A673 (cell line): ENCODE data around the gene VWA1. TPM values are rescaled to one million over a fixed set of nuclear protein-coding genes. Genes with fewer than 3 reads are reported as not detected.

Source experiments
- BruUV-seq: library from RNA; stranded (reverse); fragments of 400-500 nt; replicated peaks from 2 replicates; lab custom pipeline; 2021; lab: Mats Ljungman, UMichigan
- CTCF ChIA-PET: fragments of 300-600 bp; sonication (Branson Sonifier 250); formaldehyde crosslinking; loops from one replicate; lab custom pipeline; 2022; ENCODE audit warnings: antibody characterized with exemption; lab: Charles Lee
- POLR2A ChIA-PET: fragments of 300-600 bp; sonication (Branson Sonifier 250); formaldehyde crosslinking; loops from one replicate; lab custom pipeline; 2022; ENCODE audit warnings: antibody characterized with exemption; ENCODE audit not compliant: low non-redundant PET; lab: Charles Lee
- DNase-seq: peaks from one replicate; pipeline ENCODE4 v3.0.0-alpha.2; 2015; ENCODE audit warnings: low spot score
- H3K27ac ChIP-seq: fragments of 200-600 bp; sonication (generic); 2 replicates; pipeline ENCODE4 v1.5.1; 2016; ENCODE audit warnings: mixed run types, low read depth, mild to moderate bottlenecking, mixed read lengths, antibody characterized with exemption, low read length; ENCODE audit not compliant: poor library complexity, severe bottlenecking
- H3K27me3 ChIP-seq: fragments of 200-600 bp; sonication (generic); replicated peaks from 2 replicates; pipeline ENCODE4 v1.6.1; 2017; ENCODE audit warnings: mixed run types, low read depth, mild to moderate bottlenecking, mixed read lengths, antibody characterized with exemption, low read length; ENCODE audit not compliant: insufficient read depth, poor library complexity
- H3K36me3 ChIP-seq: fragments of 200-600 bp; sonication (generic); 2 replicates; pipeline ENCODE4 v1.6.1; 2016; ENCODE audit warnings: mixed run types, mild to moderate bottlenecking, mixed read lengths, antibody characterized with exemption, low read length; ENCODE audit not compliant: insufficient read depth, poor library complexity, severe bottlenecking
- H3K4me1 ChIP-seq: fragments of 200-600 bp; sonication (generic); 2 replicates; pipeline ENCODE4 v1.6.1; 2017; ENCODE audit warnings: mixed run types, mild to moderate bottlenecking, mixed read lengths, antibody characterized with exemption, low read length; ENCODE audit not compliant: insufficient read depth, poor library complexity, severe bottlenecking
- H3K4me3 ChIP-seq: fragments of 200-600 bp; sonication (generic); 2 replicates; pipeline ENCODE4 v1.5.1; 2016; ENCODE audit warnings: low read depth, mixed run types, mild to moderate bottlenecking, mixed read lengths, low read length; ENCODE audit not compliant: poor library complexity, severe bottlenecking
- H3K9me3 ChIP-seq: fragments of 200-600 bp; sonication (generic); 2 replicates; pipeline ENCODE4 v1.6.1; 2016; ENCODE audit warnings: mixed run types, low read depth, mild to moderate bottlenecking, mixed read lengths, antibody characterized with exemption, low read length; ENCODE audit not compliant: poor library complexity, severe bottlenecking
- EZH2 ChIP-seq: fragments of 200-600 bp; sonication (generic); IDR thresholded peaks from 2 replicates; pipeline ENCODE4 v1.6.1; 2017; ENCODE audit warnings: borderline replicate concordance, low read depth, mild to moderate bottlenecking, mixed read lengths, antibody characterized with exemption, low read length; ENCODE audit not compliant: poor library complexity, severe bottlenecking
- intact Hi-C: fragments of 100-400 bp; cut with micrococcal nuclease; formaldehyde crosslinking; loops from one replicate; pipeline ENCODE4 v1.10.0; 2022; ENCODE audit not compliant: unreplicated experiment
- total RNA-seq: library from RNA; stranded (reverse); gene quantifications from 2 replicates; pipeline ENCODE4 v1.2.3, GENCODE V29; 2021
- TF ChIP-seq, protein P1 (sequence below): fragments of 300-800, 200-600 bp; sonication (generic); conservative IDR thresholded peaks from 2 replicates; pipeline ENCODE4 v1.5.1; 2017; ENCODE audit warnings: low read depth, mild to moderate bottlenecking, antibody characterized with exemption, low read length, moderate library complexity, mixed read lengths

VWA1 gene
- total RNA-seq, 1 experiment from 2014 or later = 0.92 TPM

DNA sequence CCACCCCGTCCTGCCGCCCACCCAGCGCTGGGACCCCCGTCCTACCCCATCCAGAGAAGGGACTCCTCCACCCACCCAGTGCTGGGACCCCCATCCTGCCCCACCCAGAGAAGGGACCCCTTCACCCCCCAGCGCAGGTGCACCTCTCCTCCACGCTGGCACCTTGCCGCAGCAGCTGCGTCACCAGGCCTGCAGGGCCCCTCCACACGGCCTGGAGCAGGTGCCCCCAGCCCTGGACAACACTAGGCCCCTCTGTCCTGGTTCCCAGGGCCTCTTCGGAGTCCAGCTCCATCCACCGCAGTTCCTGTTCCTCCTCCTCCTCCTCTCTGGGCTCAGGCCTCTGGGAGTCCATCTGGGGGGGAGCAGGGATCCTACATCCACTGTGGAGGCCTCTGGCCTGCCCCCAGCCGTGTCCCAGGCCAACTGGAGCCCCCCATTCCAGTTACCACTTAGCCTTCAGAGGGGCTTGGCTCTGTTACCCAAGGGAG, 14.8 kb upstream of the VWA1 start:
- TF ChIP-seq EZH2 = no peak
- TF ChIP-seq, protein P1, sequence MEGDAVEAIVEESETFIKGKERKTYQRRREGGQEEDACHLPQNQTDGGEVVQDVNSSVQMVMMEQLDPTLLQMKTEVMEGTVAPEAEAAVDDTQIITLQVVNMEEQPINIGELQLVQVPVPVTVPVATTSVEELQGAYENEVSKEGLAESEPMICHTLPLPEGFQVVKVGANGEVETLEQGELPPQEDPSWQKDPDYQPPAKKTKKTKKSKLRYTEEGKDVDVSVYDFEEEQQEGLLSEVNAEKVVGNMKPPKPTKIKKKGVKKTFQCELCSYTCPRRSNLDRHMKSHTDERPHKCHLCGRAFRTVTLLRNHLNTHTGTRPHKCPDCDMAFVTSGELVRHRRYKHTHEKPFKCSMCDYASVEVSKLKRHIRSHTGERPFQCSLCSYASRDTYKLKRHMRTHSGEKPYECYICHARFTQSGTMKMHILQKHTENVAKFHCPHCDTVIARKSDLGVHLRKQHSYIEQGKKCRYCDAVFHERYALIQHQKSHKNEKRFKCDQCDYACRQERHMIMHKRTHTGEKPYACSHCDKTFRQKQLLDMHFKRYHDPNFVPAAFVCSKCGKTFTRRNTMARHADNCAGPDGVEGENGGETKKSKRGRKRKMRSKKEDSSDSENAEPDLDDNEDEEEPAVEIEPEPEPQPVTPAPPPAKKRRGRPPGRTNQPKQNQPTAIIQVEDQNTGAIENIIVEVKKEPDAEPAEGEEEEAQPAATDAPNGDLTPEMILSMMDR = no peak
- no peak overlapping the region for H3K27ac ChIP-seq
- no peaks in the 10 kb centered on the region for H3K9me3 ChIP-seq
- no peaks in the 10 kb centered on the region for H3K36me3 ChIP-seq
- ChIA-PET CTCF (interaction anchor here (0.7 to 0.8 kb wide), 2 partner anchors 13 to 48 kb away, joined by 4 to 9 read pairs; no protein-coding TSS in a partner anchor), POLR2A (no interaction called here)
- no peak for DNase-seq
- no peaks in the 10 kb centered on the region for H3K27me3 ChIP-seq
- no peak overlapping the region for H3K4me3 ChIP-seq
- intact Hi-C loops = no loop called here
- H3K4me1 ChIP-seq = no peaks in the 10 kb centered on the region
- BruUV-seq = no TSS peak

DNA sequence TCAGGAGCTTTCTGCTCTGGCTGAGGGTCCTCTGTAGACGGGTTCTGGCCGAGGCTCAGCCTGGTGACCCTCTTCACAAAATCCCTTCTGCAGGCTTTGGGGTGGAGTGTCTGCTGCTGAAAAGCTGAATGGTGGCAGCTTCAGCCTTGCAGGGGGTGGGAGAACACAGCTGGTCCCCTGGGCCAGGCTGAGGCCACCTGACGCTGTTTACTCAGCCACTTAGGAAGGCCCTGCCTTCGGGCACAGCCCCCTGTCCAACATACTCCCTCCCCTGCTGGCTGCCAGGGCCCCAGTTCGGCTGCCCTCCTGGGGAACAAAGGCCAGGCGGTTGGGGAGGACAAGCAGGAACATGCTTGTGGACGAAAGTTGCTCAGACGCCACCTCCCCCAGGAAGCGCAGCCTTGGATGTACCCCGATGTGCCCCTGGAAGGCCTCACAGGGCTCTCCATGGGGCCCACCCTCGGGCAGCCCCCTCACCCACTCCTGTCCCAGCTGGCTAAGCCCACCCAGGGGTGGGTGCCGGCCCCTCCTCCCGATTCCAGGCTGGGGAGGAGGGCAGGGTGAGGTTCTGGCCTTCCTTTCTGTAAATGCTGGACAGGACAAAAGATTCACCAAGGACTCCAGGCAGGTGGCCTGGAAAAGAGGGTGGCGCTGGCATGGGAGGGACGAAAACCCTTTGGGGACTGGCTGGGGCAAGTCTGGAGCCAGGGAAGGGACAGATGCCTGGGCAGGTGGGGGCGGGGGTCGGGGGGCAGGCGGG, 14.2 kb upstream of the VWA1 start, which contains the start of gene ANKRD65:
Gene ANKRD65 (minus strand): TSS at position 130 of the 760 bp plus-strand sequence. CDS start 271 bp downstream, outside the sequence.
- no peak for TF ChIP-seq EZH2
- TF ChIP-seq, protein P1 = no peak
- Histone ChIP-seq H3K4me1 (no peaks in the 10 kb centered on the region), H3K4me3 (no peak within 1 kb of the TSS), H3K36me3 (no peaks in the 10 kb centered on the region), H3K27me3 (no peaks in the 10 kb centered on the region), H3K27ac (no peak within 1 kb of the TSS), H3K9me3 (no peaks in the 10 kb centered on the region)
- BruUV-seq = no TSS peak
- ChIA-PET CTCF (interaction anchor here (0.7 kb wide), 1 partner anchor 49 kb away, joined by 9 read pairs; no protein-coding TSS in a partner anchor), POLR2A (no interaction called here)
- DNase-seq = no peak
- intact Hi-C loops = no loop called here

DNA sequence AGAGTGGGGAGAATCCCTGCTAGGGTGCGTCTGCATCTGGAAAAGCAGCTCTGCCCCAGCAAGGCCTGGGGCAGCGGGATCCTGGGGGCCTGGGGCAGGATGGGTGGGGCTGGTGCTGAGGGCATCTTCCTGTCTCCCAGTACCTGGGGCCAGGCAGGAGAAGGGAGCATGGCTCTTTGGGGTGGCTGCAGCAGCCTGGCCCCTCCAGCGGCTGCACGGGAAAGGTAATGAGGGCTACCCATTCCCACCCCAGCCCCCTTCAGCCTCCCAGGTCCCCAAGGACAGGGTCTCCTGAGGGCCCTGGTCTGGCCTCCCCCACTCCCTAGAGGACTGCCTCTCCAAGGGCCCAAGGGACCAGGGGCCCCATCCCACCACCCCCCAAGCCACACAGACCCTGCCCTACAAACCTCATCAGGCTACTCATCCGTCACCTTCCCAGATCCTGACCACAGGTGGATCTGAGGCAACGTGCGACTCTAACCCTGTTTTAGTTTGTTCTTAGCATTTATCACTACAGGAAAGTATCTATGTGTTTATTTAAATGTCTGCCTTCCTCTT, 13.5 kb upstream of the VWA1 start:
- Histone ChIP-seq H3K4me1 (no peaks in the 10 kb centered on the region), H3K36me3 (no peaks in the 10 kb centered on the region), H3K4me3 (no peak overlapping the region), H3K27me3 (no peaks in the 10 kb centered on the region), H3K27ac (no peak overlapping the region), H3K9me3 (no peaks in the 10 kb centered on the region)
- ChIA-PET CTCF (interaction anchor here (0.5 to 0.6 kb wide), 2 partner anchors 151 to 487 kb away, joined by 3 to 6 read pairs; no protein-coding TSS in a partner anchor), POLR2A (no interaction called here)
- TF ChIP-seq, protein P1 = no peak
- no peak for TF ChIP-seq EZH2
- intact Hi-C loops = no loop called here
- DNase-seq = no peak
- no TSS peak for BruUV-seq
